ENCODE measurements around the gene WIZ. TPM values are rescaled to one million over a fixed set of nuclear protein-coding genes. Genes with fewer than 3 reads are reported as not detected.

WIZ gene
- total and polyA plus RNA-seq, 9 of the 15 experiments (the other 6 are each of a cell fraction or from before 2014, with no cell fraction given), result 0.06 to 37.5 (median 4.8) TPM

DNA sequence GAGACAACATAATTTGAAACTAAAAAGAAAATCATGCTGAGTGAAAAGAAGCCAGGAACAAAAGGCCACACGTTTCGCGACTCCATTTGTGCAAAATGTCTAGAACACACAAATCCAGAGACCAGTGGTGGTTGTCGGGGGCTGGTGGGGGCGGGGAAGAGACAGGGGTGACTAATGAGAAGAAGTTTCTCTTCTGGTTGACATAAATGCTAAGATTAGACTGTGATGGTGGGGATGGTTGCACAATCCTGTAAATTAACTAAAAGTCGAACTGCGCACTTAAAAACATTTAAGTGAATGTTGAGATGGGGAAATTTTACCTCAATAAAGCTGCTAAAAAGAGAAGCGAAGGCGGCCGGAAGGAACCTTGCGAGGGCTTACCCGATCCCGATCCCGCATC, 77.3 kb downstream of the WIZ start:
- ChIA-PET POLR2A (interaction anchor here (0.6 to 3.0 kb wide), 4 partner anchors 11 to 642 kb away, joined by 3 to 10 read pairs (median 3); no protein-coding TSS in a partner anchor), CTCF (ENCODE audit: low intra/inter-chr PET ratio) (no interaction called here)
- Histone ChIP-seq H4K20me1 (replicated peaks; ENCODE audit: control insufficient read depth, insufficient read depth, low read length) (peaks cover 24% of the 10 kb centered on the region), H3K4me1 (replicated peaks in 1 of 2; ENCODE audit: control insufficient read depth in 2 of 2, insufficient read depth in 2 of 2, low read length in 2 of 2) (peaks cover 11 to 40% of the 10 kb centered on the region in 2 experiments), H2AFZ (ENCODE audit: low read depth, low read length) (no peak overlapping the region), H3K9me3 (replicated peaks; ENCODE audit: control insufficient read depth, insufficient read depth, low read depth, low read length) (no peaks in the 10 kb centered on the region), H3K9ac (ENCODE audit: insufficient read depth in 1 of 2, low read depth in 2 of 2, low read length in 2 of 2) (peak overlapping the region in 1 of 2 experiments; percentile 9; a peak in 1 of 4 replicates), H3K4me2 (ENCODE audit: insufficient read depth, low read length) (no peak overlapping the region), H3K36me3 (ENCODE audit: control insufficient read depth, insufficient read depth, low read length) (peaks cover 88% of the 10 kb centered on the region; the same call in 2 of the 3 replicates), H3K4me3 (no peak overlapping the region), H3K27ac (ENCODE audit: extremely low read depth, low read depth, low read length) (no peak overlapping the region), H3K27me3 (ENCODE audit: control insufficient read depth in 2 of 2, insufficient read depth in 2 of 2, low read length in 2 of 2) (no peaks in the 10 kb centered on the region), H3K9me1 (ENCODE audit: control insufficient read depth, insufficient read depth, low read length) (peaks cover 3% of the 10 kb centered on the region), H3K79me2 (ENCODE audit: control insufficient read depth, insufficient read depth, low read length) (peaks cover 45% of the 10 kb centered on the region)
- 96% methylated on average over 12 of the region's 14 CpGs for WGBS (ENCODE audit: insufficient coverage, low coverage, missing lambda C conversion rate)
- DNase-seq (ENCODE audit: extremely low read depth in 1 of 4, low spot score in 3 of 4) (no peak), FAIRE-seq (no peak), ATAC-seq (no peak)
- BruUV-seq (replicated peaks), result no TSS peak
- no peak for TF ChIP-seq KAT8 (IDR thresholded peaks at IDR 0.05; ENCODE audit: low read depth)
- no peak for TF ChIP-seq BCOR (IDR thresholded peaks at IDR 0.05)
- TF ChIP-seq, protein P1, sequence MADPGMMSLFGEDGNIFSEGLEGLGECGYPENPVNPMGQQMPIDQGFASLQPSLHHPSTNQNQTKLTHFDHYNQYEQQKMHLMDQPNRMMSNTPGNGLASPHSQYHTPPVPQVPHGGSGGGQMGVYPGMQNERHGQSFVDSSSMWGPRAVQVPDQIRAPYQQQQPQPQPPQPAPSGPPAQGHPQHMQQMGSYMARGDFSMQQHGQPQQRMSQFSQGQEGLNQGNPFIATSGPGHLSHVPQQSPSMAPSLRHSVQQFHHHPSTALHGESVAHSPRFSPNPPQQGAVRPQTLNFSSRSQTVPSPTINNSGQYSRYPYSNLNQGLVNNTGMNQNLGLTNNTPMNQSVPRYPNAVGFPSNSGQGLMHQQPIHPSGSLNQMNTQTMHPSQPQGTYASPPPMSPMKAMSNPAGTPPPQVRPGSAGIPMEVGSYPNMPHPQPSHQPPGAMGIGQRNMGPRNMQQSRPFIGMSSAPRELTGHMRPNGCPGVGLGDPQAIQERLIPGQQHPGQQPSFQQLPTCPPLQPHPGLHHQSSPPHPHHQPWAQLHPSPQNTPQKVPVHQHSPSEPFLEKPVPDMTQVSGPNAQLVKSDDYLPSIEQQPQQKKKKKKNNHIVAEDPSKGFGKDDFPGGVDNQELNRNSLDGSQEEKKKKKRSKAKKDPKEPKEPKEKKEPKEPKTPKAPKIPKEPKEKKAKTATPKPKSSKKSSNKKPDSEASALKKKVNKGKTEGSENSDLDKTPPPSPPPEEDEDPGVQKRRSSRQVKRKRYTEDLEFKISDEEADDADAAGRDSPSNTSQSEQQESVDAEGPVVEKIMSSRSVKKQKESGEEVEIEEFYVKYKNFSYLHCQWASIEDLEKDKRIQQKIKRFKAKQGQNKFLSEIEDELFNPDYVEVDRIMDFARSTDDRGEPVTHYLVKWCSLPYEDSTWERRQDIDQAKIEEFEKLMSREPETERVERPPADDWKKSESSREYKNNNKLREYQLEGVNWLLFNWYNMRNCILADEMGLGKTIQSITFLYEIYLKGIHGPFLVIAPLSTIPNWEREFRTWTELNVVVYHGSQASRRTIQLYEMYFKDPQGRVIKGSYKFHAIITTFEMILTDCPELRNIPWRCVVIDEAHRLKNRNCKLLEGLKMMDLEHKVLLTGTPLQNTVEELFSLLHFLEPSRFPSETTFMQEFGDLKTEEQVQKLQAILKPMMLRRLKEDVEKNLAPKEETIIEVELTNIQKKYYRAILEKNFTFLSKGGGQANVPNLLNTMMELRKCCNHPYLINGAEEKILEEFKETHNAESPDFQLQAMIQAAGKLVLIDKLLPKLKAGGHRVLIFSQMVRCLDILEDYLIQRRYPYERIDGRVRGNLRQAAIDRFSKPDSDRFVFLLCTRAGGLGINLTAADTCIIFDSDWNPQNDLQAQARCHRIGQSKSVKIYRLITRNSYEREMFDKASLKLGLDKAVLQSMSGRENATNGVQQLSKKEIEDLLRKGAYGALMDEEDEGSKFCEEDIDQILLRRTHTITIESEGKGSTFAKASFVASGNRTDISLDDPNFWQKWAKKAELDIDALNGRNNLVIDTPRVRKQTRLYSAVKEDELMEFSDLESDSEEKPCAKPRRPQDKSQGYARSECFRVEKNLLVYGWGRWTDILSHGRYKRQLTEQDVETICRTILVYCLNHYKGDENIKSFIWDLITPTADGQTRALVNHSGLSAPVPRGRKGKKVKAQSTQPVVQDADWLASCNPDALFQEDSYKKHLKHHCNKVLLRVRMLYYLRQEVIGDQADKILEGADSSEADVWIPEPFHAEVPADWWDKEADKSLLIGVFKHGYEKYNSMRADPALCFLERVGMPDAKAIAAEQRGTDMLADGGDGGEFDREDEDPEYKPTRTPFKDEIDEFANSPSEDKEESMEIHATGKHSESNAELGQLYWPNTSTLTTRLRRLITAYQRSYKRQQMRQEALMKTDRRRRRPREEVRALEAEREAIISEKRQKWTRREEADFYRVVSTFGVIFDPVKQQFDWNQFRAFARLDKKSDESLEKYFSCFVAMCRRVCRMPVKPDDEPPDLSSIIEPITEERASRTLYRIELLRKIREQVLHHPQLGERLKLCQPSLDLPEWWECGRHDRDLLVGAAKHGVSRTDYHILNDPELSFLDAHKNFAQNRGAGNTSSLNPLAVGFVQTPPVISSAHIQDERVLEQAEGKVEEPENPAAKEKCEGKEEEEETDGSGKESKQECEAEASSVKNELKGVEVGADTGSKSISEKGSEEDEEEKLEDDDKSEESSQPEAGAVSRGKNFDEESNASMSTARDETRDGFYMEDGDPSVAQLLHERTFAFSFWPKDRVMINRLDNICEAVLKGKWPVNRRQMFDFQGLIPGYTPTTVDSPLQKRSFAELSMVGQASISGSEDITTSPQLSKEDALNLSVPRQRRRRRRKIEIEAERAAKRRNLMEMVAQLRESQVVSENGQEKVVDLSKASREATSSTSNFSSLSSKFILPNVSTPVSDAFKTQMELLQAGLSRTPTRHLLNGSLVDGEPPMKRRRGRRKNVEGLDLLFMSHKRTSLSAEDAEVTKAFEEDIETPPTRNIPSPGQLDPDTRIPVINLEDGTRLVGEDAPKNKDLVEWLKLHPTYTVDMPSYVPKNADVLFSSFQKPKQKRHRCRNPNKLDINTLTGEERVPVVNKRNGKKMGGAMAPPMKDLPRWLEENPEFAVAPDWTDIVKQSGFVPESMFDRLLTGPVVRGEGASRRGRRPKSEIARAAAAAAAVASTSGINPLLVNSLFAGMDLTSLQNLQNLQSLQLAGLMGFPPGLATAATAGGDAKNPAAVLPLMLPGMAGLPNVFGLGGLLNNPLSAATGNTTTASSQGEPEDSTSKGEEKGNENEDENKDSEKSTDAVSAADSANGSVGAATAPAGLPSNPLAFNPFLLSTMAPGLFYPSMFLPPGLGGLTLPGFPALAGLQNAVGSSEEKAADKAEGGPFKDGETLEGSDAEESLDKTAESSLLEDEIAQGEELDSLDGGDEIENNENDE (IDR thresholded peaks at IDR 0.05; ENCODE audit: low read depth, low read length), result no peak
- TF ChIP-seq RUNX1 (IDR thresholded peaks at IDR 0.05; ENCODE audit: low read depth), result no peak
- TF ChIP-seq L3MBTL2 (IDR thresholded peaks at IDR 0.05), result no peak
- in situ Hi-C loops (cut with MboI), result no loop called here
- intact Hi-C loops (cut with micrococcal nuclease), result no loop called here

Measured in K562 (cell line).